HFFc6 (cell line): ENCODE data around the gene SH2B3. TPM values are rescaled to one million over a fixed set of nuclear protein-coding genes. Genes with fewer than 3 reads are reported as not detected.

ENCODE experiments used
- DNase-seq: peaks from one replicate; pipeline ENCODE4 v3.0.0-alpha.2; 2018
- H3K27ac Mint-ChIP-seq: 2 replicates; pipeline ENCODE4 v1.8.0; 2020; ENCODE audit warnings: mild to moderate bottlenecking, mixed read lengths
- H3K27me3 Mint-ChIP-seq: 2 replicates; pipeline ENCODE4 v1.8.0; 2021; ENCODE audit warnings: mild to moderate bottlenecking, moderate library complexity, mixed read lengths; ENCODE audit not compliant: insufficient read depth
- H3K36me3 Mint-ChIP-seq: 2 replicates; pipeline ENCODE4 v1.8.0; 2021; ENCODE audit warnings: low read depth, mixed read lengths
- H3K4me1 Mint-ChIP-seq: 2 replicates; pipeline ENCODE4 v1.8.0; 2020; ENCODE audit warnings: low read depth, mixed read lengths
- H3K4me3 Mint-ChIP-seq: 2 replicates; pipeline ENCODE4 v1.8.0; 2020; ENCODE audit warnings: mild to moderate bottlenecking, moderate library complexity, mixed read lengths
- H3K9me3 Mint-ChIP-seq: 2 replicates; pipeline ENCODE4 v1.8.0; 2020; ENCODE audit warnings: mild to moderate bottlenecking, mixed read lengths
- total RNA-seq, 6 experiments: library from RNA; stranded (reverse); fragmentation: NEBNext Ultra II Directional; extraction: Animal tissue kit (Norgen Biotek cat#: 25700); gene quantifications; 2 replicates in 1 of 6; 3 replicates in 5 of 6; pipeline ENCODE4 v1.2.3, GENCODE V29; 2021
- TF ChIP-seq, protein P1 (sequence below): fragments of 200-600 bp; sonication (generic); IDR thresholded peaks from 2 replicates; pipeline ENCODE4 v1.5.0; 2021; ENCODE audit warnings: antibody characterized with exemption, mild to moderate bottlenecking

Gene SH2B3
- total RNA-seq, 6 experiments from 2014 or later = 54.0 to 80.3 (median 69.8) TPM

DNA sequence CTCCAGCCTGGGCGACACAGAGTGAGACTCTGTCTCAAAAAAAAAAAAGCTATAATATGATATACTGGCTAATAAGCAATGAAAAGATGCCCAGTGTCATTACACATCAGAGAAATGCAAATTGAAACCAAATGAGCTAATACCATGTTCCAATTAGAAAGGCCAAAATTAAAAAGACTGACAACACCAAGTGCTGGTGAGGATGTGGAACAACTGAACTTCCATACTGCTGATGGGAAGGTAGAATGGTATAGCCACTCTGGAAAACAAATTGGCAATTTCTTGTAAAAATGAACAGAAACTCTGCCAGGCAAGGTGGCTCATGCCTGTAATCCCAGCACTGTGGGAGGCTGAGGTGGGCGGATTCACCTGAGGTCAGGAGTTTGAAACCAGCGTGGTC is 28.3 kb upstream of the SH2B3 start:
- no peaks in the 10 kb centered on the region; the same call in 1 of the 2 replicates for H3K9me3 Mint-ChIP-seq
- H3K27ac Mint-ChIP-seq = no peak overlapping the region
- peaks cover 21% of the 10 kb centered on the region for H3K27me3 Mint-ChIP-seq
- no peak overlapping the region for H3K4me3 Mint-ChIP-seq
- 0 out of 2 replicates have a peak, but pooled peaks cover 4% of the 10 kb centered on the region for H3K36me3 Mint-ChIP-seq
- no peaks in the 10 kb centered on the region for H3K4me1 Mint-ChIP-seq
- TF ChIP-seq, protein P1, sequence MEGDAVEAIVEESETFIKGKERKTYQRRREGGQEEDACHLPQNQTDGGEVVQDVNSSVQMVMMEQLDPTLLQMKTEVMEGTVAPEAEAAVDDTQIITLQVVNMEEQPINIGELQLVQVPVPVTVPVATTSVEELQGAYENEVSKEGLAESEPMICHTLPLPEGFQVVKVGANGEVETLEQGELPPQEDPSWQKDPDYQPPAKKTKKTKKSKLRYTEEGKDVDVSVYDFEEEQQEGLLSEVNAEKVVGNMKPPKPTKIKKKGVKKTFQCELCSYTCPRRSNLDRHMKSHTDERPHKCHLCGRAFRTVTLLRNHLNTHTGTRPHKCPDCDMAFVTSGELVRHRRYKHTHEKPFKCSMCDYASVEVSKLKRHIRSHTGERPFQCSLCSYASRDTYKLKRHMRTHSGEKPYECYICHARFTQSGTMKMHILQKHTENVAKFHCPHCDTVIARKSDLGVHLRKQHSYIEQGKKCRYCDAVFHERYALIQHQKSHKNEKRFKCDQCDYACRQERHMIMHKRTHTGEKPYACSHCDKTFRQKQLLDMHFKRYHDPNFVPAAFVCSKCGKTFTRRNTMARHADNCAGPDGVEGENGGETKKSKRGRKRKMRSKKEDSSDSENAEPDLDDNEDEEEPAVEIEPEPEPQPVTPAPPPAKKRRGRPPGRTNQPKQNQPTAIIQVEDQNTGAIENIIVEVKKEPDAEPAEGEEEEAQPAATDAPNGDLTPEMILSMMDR = no peak
- no peak for DNase-seq

DNA sequence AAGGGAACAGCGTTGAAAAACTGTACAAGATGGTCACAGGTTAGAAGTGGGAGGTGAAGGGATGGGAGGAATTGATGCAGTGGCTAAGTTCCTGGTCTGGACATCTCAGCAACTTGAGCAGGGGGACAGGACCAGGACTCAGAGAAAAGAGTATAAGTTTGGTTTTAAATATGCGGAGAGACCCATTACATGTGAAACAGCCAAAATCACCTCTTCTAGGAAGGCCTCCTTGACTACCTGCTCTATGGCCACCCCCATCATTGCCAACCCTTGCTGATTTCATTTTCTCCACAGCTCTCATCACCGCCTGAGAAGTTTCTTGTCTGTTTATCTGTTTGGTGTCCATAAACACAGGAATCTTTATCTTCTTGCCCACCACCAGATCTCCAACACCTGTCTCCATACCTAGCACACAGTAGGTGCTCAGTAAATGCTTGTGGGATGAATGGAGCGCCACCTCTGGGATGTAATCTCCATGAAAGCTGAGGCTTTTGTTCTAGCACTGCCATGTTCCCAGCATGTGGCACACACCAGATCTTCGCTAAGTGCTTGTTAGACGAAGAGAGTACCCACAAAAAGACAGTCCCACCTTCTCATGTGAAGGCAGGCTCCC is 25.7 kb upstream of the SH2B3 start:
- no peak overlapping the region for H3K27ac Mint-ChIP-seq
- H3K36me3 Mint-ChIP-seq = 0 out of 2 replicates have a peak, but pooled peaks cover 4% of the 10 kb centered on the region
- DNase-seq = no peak
- TF ChIP-seq, protein P1 = no peak
- no peaks in the 10 kb centered on the region for H3K4me1 Mint-ChIP-seq
- no peaks in the 10 kb centered on the region; the same call in 1 of the 2 replicates for H3K9me3 Mint-ChIP-seq
- no peak overlapping the region for H3K4me3 Mint-ChIP-seq
- H3K27me3 Mint-ChIP-seq = peaks cover 23% of the 10 kb centered on the region

DNA sequence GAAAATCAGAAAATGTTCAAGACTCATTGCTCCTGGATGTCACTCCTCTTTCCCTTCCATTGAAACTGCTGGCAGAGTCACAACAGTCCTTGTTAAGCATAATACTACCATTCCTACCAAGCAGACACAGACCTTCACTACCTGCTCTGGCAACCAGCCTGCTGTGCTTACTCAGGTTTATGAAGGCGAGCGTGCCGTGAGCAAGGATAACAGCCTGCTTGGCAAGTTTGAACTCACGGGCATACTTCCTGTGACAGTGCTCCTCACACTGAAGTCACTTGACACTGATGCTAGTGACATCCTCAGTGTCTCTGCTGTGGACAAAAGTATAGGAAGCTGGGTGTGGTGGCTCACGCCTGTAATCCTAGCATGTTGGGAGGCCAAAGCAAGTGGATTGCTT is 21.1 kb upstream of the SH2B3 start:
- Mint-ChIP-seq H3K36me3 (no peaks in the 10 kb centered on the region), H3K4me3 (no peak overlapping the region), H3K4me1 (peaks cover 14% of the 10 kb centered on the region), H3K27me3 (peaks cover 34% of the 10 kb centered on the region), H3K27ac (no peak overlapping the region), H3K9me3 (no peaks in the 10 kb centered on the region)
- no peak for DNase-seq
- TF ChIP-seq, protein P1 = no peak

DNA sequence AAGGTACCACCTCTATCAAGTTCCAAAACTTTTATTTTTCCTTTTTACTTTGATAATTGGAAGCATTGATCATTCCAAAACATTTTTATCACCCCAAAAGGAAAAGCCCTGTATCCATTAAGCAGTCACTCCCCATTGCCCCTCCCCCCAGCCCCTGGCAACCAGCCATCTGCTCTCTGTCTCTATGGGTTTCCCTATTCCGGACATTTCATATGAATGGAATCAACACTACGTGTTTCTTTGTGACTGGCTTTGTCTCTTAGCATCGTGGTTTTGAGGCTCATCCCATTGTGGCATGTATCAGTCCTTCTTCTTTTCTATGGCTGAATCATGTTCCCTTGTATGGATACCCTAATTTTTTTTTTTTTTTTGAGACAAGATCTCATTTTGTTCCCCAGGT is 18.8 kb upstream of the SH2B3 start:
- Mint-ChIP-seq H3K4me1 (peaks cover 14% of the 10 kb centered on the region), H3K4me3 (no peak overlapping the region), H3K27me3 (peaks cover 23% of the 10 kb centered on the region), H3K36me3 (no peaks in the 10 kb centered on the region), H3K9me3 (no peaks in the 10 kb centered on the region), H3K27ac (no peak overlapping the region; the same call in 1 of the 2 replicates)
- peak; percentile 47 for DNase-seq
- TF ChIP-seq, protein P1 = no peak

DNA sequence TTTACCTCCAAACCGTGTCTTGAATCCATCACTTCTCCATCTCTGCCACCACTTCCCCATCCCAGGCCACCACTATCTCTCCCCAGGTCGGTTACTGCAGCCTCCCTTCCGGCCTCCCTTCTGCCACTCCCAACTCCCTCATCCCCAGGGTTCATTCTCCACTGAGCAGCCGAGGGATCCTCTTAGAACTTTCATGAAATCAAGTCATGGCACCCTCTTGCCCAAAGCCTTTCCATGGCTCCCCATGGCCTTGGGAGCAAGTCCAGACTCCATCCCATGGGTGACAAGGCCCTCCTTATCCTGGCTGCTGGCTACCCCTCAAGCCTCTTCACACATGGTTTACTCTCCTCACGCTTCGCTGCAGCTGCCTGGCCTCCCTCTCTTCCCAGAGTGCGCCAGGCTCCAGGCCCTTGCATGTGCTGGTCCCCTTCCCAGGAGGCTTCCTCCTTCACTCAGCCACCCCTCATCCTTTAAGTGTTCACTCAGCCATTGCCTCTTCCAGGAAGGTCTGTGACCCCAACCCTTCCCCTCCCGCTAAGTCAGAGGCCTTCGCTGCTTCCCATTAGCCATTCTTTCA is 17.9 kb upstream of the SH2B3 start:
- TF ChIP-seq, protein P1 = no peak
- H3K4me3 Mint-ChIP-seq = no peak overlapping the region

More for the DNA sequence above, 17.9 kb upstream of the SH2B3 start:
- Mint-ChIP-seq H3K27ac (no peak overlapping the region), H3K36me3 (no peaks in the 10 kb centered on the region), H3K27me3 (peaks cover 21% of the 10 kb centered on the region), H3K9me3 (no peaks in the 10 kb centered on the region), H3K4me1 (peaks cover 14% of the 10 kb centered on the region)
- no peak for DNase-seq
